ENCODE data around the gene SLC35F3.
"Not testable (repeated sequence)": the region's sequence is repeated elsewhere in the genome, so short reads cannot be mapped to it uniquely, and the experiment has no call there.

Gene SLC35F3

GRCh38 chr1:234111458-234112142, 207.1 kb downstream of the SLC35F3 start:
- DNase-seq = no peak

GRCh38 chr1:234114648-234115307, 210.3 kb downstream of the SLC35F3 start:
- DNase-seq = peak; percentile 74

GRCh38 chr1:234118911-234119310, 214.4 kb downstream of the SLC35F3 start:
- DNase-seq = no peak

- no peak for DNase-seq
These were observed 215.0 kb downstream of the SLC35F3 start for GRCh38 chr1:234119431-234119830.

GRCh38 chr1:234120327-234120944, 216.0 kb downstream of the SLC35F3 start:
- DNase-seq = no peak

- DNase-seq = not testable (repeated sequence)
These were observed 217.2 kb downstream of the SLC35F3 start for GRCh38 chr1:234121659-234122058.

GRCh38 chr1:234122571-234122970, 218.1 kb downstream of the SLC35F3 start:
- not testable (repeated sequence) for DNase-seq

- DNase-seq = no peak
These were observed 219.4 kb downstream of the SLC35F3 start for GRCh38 chr1:234123867-234124266.

GRCh38 chr1:234125283-234125682, 220.8 kb downstream of the SLC35F3 start:
- peak; percentile 62 for DNase-seq

- DNase-seq = no peak
These were observed 221.2 kb downstream of the SLC35F3 start for GRCh38 chr1:234125714-234126113.

- no peak for DNase-seq
These were observed 222.7 kb downstream of the SLC35F3 start for GRCh38 chr1:234127026-234127671.

GRCh38 chr1:234132795-234133194, 228.3 kb downstream of the SLC35F3 start:
- DNase-seq = no peak

GRCh38 chr1:234134878-234135277, 230.4 kb downstream of the SLC35F3 start:
- no peak for DNase-seq

GRCh38 chr1:234135501-234135900, 231.0 kb downstream of the SLC35F3 start:
- DNase-seq = no peak

- DNase-seq = no peak
These were observed 231.6 kb downstream of the SLC35F3 start for GRCh38 chr1:234136073-234136472.

GRCh38 chr1:234139966-234140365, 235.5 kb downstream of the SLC35F3 start:
- no peak for DNase-seq

- no peak for DNase-seq
These were observed 235.9 kb downstream of the SLC35F3 start for GRCh38 chr1:234140388-234140787.

GRCh38 chr1:234141006-234141405, 236.5 kb downstream of the SLC35F3 start:
- no peak for DNase-seq

GRCh38 chr1:234143681-234144080, 239.2 kb downstream of the SLC35F3 start:
- DNase-seq = no peak

GRCh38 chr1:234144901-234145300, 240.4 kb downstream of the SLC35F3 start:
- no peak for DNase-seq

- no peak for DNase-seq
These were observed 243.9 kb downstream of the SLC35F3 start for GRCh38 chr1:234148350-234148749.

- no peak for DNase-seq
These were observed 244.3 kb downstream of the SLC35F3 start for GRCh38 chr1:234148816-234149215.

- DNase-seq = no peak
These were observed 244.7 kb downstream of the SLC35F3 start for GRCh38 chr1:234149217-234149616.

- no peak for DNase-seq
These were observed 246.4 kb downstream of the SLC35F3 start for GRCh38 chr1:234150892-234151291.
